ENCODE measurements around the gene CAPN14.

Gene CAPN14

DNA sequence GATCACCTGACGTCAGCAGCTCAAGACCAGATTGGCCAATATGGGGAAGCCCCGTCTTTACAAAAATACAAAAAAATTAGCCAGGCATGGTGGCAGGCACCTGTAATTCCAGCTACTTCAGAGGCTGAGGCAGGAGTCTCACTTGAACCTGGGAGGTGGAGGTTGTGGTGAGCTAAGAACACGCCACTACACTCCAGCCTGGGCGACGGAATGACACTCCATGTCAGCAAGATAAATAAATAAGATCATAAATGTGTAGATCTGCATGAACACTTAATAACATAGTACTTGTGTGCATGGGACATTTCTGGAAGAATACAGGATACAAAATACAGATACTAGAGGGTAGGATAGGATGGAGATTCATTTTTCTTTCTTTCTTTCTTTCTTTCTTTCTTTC is 25.7 kb upstream of the CAPN14 start:
- DNase-seq (ENCODE audit: low read depth in 2 of 2): no peak

DNA sequence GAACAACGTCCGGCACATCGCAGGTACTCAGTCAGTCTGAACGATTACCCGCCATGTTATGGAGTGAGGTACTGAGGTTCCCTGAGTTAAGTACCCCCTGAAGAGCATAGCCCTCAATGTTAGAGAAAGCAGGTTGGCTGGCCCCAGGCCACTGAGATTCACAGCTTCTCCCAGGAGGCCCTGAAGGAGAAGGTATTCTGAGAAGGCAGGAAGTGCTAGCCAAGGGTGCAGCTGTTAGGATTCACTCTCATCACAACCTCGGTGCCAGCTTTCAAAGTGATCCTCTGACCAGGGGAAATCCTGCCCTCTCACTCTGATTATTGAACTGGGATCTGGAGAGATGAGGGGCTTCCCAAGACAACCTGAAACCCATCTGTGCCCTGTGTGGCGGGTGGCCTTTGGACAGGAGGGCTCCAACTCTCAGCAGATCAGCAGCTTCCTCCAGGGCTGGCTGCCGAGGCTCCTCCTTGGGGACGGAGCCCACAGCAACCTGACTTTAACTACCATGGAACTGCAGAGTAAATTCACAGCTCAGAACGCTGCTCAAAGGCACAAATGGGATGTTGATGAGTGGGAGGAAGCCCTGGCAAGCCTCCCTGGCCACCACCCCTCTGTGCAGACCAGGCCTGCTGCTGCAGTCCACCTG is 24.4 kb upstream of the CAPN14 start:
- no peak for DNase-seq (ENCODE audit: low read depth in 2 of 2)

DNA sequence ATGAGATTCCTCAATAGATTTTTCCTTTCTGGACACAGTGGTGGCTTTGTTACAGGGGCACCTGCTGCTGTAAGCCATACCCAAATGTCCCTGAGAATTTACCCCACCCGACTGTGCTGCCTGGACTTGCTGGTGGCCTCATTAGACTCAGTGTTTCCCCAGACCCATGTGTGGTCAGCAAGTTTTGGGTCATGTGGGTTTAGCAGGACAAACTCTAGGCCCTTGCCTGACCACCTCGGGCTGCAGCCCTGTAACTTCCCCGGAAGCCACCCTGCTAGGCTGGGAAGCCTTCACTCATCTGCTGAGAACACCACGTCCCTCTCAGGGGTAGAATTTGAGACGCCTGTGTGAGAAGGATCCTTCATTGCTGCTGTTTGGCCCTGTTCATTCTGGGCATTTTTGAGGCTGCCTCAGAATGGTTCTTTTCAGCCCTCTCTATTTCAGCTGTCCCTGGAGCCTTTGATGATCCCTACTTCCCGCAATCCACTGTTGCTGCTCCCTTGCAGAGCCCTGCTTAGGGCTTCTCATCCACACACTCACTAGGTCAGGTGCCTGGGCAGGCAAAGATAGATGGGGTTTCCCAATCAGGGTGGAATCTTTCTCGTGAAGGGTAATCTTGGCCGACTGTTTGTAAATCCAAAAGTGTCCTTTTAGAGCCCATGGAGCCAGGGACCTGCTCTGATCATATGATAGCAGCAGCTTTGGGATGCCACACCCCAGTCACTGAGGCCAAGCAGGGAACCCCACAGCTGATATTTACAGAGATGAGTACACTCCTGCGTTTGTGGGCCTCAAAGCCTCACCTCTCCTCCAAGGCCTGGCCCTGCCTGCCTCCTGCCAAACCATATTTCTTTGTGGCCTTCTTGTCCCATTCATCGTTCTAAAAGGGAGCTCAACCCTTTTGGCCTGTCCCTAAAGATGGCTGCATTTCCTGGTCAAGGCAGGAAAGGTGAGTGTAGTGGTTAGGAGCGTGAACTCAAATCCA is 23.4 kb upstream of the CAPN14 start:
- no peak for DNase-seq (ENCODE audit: low read depth in 2 of 2)

DNA sequence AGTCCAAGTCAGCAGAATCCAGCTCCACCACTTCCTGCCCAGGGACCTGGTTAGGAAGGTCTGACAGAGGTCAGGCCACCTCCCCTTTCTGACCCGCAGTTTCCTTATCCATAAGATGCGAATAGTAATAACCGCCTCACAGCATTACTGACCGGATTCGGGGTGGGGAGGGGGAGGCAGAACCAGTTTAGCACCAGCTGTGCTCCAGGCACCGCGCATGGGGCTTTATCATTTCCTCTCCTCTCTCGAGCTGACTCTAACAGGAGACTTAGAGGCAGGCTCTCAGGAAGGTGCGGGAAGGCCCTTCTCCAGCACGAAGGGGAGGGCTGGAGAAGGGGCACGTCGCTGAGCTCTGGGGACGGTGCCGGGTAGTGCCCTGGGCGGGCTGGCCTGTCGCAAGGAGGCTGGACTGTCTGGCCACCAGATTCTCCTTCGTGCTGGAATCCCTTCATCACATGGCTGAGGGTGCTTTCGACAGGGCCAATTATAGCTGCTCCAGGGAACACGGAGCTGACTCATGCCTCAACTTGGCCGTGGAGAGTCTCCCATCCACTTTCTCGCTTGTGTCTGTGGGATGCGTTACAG is 22.4 kb upstream of the CAPN14 start:
- DNase-seq (ENCODE audit: low read depth in 2 of 2): no peak

DNA sequence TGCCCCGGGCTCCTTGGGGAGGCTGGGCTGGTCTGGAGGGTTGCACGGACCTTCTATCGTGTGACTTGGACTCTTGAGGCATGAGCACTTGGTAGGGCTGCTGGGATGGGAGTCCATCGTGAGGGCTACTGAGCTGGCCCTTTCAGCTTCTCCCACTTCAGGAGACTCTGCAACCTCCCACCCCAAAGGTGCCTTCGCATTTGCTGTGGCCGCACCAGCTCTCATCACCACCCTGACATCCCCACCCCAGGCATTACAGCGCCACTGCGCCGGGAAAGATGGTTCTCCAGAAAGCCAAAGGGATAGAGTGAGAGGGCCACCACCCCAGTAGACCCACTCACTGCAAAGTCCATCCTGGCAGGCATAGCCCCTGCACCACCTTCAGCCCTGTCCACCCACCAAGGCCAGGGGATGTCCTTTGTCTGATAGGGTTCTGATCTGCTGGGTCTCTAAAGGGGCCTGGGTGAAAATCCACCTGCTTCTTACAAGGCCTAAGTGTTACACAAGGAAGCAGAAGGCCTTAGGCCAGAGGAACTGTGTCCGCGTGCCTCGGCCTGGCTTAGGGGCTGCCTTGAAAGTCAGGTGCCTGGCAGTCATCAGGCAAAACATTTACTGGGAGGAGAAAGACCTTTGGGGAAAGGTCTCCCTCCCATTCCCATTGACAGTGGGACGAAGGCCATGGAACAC is 21.7 kb upstream of the CAPN14 start:
- DNase-seq (ENCODE audit: low read depth in 2 of 2): no peak

DNA sequence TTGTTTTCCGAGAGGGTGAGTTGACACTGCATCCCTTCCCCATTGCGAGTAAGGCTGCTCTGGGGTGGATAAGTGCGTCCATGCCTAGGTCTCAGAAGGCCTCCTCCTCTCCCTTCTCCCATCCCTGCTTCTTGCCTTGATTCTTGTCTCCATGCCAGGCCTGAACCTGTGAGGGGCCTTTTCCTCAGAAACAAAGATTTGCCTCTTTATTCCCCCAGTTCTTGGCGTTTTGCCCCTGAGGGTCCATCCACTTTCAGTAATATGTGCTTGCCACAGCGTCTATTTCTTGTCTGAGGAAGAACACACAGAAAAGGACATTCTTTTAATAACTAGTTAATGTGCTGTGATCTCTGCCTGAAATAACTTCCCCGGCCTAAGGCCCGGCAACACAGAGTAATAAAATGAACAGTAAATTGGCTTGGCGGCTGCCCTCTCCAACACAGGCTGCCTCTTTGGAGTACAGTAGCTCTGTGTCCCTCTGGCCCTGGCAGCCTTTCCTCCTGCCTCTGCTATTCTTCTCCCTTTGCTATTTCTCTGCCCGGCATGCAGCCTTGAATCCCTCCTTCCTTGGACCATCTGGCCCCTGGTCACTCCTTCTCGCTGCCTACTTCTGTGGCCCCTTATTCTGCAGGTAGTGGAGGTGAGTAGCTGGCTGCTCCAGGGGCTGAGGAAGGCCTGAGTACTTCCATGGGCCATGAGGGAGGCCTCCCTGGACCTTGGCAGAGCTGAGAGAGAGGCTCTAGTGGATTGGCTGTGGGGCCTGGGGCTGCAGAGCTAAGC is 21.0 kb upstream of the CAPN14 start:
- DNase-seq (ENCODE audit: low read depth in 2 of 2): no peak

DNA sequence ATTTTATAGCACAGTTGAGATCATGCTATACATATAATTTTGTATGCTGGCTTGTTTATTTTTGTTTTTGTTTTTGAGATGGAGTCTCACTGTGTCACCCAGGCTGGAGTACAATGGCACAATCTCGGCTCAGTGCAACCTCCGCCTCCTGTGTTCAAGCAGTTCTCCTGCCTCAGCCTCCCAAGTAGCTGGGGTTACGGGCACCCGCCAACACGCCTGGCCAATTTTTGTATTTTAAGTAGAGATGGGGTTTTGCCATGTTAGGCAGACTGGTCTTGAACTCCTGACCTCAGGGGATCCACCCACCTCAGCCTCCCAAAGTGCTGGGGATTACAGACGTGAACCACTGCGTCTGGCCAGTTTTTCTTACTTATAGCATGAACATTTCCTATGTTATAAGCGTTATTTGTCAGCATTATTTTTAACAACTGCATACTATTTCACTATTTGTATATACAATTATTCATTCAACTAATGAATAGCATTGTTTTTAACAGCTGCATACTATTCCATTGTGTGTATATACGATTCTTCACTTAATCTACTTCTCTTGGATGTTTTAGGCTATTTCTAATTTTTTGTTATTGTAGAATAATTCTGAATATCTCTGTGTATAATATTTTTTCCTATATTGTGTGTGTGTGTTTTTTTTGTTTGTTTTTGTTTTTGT is 20.2 kb upstream of the CAPN14 start:
- no peak for DNase-seq (ENCODE audit: low read depth in 2 of 2)

DNA sequence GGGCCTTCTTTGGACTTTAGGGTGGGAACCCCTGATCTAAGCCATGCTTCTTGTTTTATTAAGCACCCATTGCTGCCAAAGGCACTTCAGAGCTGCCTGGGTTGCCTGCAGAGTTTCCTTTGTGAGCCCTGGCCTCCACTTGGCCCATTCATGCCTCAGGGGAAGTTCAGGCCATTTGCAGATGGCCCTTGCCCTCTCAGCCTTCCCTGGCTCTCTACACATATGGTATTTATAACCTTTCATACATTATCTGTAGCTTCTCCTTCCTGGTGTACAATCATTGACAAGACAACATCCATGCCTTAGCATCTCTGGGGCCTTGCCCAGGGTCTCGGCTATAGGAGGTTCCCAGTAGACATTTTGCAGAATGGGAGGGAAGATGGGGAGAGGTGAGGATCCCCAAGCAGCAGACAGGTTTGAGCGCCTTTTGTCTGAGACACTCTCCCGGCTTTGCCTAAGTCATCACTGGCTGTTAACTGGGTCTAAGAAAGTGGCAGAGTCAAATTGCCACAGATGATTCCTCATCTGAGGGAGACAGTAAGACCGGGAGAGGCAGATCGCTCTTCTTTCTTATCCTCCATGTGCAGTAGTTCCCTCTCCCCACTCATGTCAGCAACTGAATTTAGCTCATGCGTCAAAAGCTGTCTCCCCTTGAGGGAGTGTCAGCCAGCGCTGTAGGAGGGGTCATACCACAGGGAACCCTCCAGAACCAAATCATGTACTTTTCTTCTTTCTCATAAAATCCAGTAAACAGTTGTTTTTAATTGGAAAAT is 19.3 kb upstream of the CAPN14 start:
- no peak for DNase-seq (ENCODE audit: low read depth in 2 of 2)

DNA sequence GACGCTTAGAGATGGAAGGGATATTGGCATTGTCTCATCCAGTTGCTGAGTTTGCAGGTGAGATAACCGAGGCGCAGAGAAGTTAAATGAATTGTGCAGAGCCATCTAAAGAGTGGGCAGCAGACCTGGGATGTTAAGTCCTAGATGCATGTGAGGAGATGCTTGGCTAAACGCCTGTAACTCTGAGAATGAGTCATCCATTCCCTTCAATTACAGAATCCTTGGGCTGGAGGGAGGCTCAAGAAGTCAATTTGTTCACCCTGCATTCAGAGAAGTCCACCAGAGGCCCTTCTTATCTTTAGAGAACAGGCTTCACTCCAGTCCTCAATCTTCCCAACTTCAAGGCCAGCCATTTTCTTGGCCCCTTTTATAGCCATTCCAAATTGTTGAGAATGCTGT is 18.2 kb upstream of the CAPN14 start:
- DNase-seq (ENCODE audit: low read depth in 2 of 2): no peak

DNA sequence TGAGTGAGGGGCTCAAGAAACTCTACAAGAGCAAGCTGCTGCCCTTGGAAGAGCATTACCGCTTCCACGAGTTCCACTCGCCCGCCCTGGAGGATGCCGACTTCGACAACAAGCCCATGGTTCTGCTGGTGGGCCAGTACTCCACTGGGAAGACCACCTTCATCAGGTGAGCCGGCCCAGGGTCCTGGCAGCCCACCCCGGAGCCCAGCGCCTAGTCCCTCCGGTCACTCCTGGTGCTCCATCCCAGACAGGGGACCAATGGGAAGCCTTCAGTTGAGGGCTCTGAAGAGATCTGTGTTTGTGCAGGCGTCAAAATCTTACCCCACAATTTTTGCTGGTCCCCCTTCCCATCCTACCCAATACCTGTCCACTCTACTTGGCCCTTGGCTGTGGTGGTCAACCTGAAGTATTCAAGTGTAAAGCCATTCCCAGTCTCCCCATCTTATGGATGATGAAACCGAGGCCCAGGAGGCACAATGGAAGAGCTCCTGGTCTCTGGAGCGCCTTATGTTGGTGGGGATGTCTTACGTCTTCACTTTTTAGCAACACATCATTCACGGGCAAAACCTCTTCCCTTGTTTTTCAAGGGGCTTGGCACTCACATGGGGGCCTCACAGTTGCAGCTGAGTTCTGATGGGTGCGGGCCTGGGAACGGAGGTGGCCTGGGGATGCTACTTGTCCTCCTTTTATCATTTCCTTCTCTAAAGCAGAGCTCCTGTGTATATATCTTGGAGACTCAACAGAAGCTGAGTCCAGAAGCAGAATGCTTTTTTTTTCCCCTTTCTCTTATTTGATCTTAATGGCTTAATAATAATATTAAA is 17.6 kb upstream of the CAPN14 start:
- DNase-seq (ENCODE audit: low read depth in 2 of 2): no peak

DNA sequence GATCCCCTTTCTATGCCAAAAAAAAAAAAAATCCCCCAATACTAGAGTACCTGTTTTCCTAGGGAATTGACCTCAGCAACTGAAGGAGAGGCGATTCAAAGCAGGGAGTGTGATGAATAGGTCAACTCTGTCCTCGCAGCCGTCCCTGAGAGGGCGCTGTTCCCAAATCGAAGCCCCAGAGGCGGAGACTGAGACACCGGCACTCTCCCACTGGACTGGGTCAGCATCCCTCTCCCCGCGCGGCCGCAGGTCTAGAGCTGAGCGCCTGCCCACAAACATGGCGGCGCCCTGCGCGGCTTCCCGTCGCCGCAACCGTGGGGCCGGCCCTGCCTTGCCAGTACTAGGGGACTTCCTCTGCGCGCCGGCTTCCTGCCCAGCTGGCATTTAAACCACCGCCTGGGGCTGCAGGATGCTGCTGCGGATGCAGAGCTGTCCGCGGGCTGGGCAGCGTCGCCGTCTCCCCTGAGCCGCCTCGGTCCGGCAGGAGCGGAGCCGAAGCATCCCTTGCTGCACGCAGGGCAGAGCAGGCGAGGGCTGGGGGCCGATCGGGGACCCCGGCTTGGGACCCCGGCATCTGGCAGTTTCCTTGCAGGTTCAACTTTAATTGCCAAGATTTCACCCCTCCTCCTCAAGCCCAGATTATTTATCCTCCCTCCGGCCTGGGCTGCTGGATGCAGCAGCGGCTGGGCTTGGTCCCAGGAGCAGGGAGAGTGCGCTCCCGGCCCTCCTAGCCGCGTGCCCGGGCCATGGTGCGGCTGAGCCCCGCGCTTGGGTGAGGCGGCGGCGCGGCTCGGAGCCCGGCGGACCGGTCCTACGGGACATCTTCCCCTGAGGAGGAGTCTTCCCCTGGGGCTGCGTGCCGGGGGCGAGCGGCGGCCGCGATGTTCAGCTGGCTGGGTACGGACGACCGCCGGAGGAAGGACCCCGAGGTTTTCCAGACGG is 16.7 kb upstream of the CAPN14 start, which contains the start of gene EHD3:
Gene EHD3, plus strand, starts transcription at position 412 of the 942 bp plus-strand sequence. Its CDS starts 470 bp downstream, at position 882.
- DNase-seq (ENCODE audit: low read depth in 2 of 2): peak; percentile 37 to 51

DNA sequence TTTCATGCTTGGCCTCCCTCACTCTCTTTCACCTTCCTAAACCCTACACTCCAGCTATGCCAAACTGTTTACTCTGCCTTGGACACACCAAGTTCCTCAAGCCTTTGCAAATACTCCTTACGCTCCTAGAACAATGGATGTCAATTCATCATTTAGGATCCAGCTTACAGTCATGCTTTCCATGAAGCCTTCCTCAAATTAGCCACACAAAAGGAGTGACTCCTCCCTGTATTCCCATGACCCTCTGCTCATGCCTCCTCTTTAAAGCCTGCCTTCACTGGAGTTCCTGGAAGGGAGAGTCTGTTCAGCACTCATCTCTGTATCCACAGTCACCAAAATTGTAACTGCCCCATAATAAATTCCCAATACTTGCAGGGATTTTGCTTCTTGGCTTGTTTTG is 15.9 kb upstream of the CAPN14 start:
- DNase-seq (ENCODE audit: low read depth in 2 of 2): no peak

DNA sequence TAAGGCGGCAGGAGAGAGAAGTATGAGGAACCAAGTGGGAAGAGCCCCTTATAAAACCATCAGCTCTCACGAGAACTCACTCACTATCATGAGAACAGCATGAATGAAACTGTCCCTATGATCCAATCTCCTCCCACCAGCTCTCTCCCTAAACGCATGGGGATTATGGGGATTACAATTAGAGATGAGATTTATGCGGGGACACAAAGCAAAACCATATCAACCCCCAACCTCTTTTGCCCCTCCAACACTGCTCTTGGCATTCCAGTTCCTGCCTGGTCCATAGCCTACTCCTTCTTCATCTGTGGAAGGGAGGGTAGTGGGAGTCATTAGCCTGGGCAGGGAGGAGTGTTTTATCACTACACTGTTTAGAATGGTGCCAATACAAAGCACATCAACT is 15.3 kb upstream of the CAPN14 start:
- no peak for DNase-seq (ENCODE audit: low read depth in 2 of 2)

DNA sequence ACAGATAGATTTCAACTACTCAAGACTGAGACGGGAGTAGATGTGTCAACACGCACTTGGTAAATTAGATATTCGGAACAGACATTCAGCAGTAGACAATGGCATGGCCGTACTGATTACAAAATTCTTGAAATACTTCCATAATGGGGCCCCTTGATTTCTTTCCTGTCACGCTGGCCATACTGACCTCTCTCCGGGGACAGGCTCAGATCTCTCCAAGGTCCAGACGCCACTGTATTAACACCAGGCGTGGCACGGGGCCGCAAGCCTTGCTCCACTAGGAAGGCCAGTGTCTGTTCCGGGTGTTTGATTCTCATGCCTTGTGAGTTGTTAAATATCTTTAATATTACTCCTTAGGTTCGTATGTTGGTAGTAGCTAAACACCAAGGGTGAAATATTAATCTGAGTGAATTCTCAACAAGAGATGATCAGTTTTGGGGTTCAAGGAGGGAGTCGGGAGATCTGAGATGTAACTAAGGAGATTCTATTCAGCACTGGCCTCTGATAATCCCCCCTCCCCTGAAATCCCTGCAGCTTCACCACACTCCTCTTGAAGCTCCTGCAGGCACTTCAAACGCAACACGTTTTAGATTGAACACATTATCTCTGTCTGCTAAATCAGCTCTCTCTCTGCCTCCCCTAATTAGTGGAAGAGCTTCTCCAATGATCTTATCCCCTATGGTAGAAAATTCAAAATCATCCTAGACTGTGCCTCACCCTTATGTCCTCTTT is 14.4 kb upstream of the CAPN14 start:
- no peak for DNase-seq (ENCODE audit: low read depth in 2 of 2)

DNA sequence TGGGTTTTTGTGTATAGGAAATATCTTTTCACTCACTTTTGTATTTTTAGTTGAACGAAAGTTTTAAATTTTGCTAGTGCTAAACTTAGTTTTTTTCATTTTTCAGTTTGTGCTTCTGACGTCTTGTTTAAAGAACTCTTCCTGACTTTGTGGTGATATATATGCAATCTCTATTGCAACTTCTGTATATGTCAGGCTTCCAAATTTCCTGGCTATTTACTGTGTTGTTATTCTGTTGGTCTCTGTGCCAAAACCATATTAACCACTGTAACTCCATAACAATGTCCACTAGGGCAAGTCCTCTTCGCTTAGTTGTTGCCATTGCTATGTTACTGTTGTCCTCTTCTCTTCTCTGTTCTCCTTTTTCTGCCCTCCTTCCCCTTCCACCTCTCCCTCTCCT is 13.4 kb upstream of the CAPN14 start:
- no peak for DNase-seq (ENCODE audit: low read depth in 2 of 2)

DNA sequence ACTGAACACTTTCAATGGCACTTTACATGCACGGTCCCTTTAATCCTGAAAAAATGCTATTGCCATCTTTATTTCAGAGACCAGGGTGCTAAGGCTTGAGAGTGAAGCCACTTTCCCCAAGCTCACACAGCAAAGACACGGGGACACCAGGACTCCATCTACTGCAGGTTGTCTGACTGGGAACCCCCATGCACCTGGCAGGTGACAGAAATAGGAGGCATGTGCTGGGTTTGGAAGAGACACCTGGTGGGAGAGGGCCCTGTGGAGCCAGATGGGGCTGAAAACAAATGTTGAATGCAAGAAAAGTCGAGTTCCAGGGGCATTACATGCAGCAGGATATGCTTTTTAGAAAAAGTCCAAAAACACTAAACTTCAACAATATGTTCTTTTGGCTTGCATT is 11.4 kb upstream of the CAPN14 start:
- no peak for DNase-seq (ENCODE audit: low read depth in 2 of 2)

DNA sequence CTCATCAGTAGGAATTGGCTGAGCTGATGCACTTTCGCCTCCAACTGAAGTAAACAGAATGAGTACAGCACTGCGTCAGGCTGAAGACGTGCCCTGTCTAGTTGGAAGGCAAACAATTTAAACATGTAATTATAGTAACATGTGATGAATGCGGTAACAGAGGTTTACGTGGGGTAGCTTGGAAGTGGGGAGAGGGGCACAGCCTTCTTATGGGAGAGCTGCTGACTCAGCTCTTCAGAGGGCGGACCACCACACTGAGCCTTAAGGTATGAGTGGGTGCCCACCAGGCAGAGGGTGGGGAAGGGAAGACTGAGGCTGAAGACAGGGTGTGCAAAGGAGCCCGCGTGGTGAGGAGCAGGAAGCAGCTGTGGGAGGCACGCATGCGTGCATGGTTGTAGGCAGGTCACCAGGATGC is 10.4 kb upstream of the CAPN14 start:
- no peak for DNase-seq (ENCODE audit: low read depth in 2 of 2)

Data from activated CD8-positive, alpha-beta memory T cell treated with anti-CD3 and anti-CD28 coated beads for 4 hours (primary cell).